CD14-positive monocyte (primary cell): Measurements from ENCODE around the gene WDR70. TPM values are rescaled to one million over a fixed set of nuclear protein-coding genes. Genes with fewer than 3 reads are reported as not detected.

Source experiments
- DNase-seq, 3 donors: peaks; one replicate each; pipeline ENCODE4 v3.0.0-alpha.2; 2011 to 2022
- H2AFZ ChIP-seq: 2 replicates; pipeline ENCODE4 v1.6.0; 2012; ENCODE audit warnings: mild to moderate bottlenecking, low read depth, low read length, inconsistent platforms; ENCODE audit not compliant: insufficient read depth, poor library complexity, severe bottlenecking
- H3K27ac ChIP-seq, 2 donors: 1 replicate in 1 of 2; 2 replicates in 1 of 2; pipeline ENCODE4 v1.5.1; 2012 to 2013; ENCODE audit warnings: low read length in 2 of 2, control low read depth in 1 of 2, inconsistent platforms in 1 of 2, low read depth in 1 of 2, mild to moderate bottlenecking in 1 of 2
- H3K27me3 ChIP-seq, 2 donors: one replicate each; pipeline versions ENCODE4 v1.6.0 to v1.6.1; 2011 to 2013; ENCODE audit warnings: low read length in 2 of 2; ENCODE audit not compliant: control insufficient read depth in 2 of 2, insufficient read depth in 2 of 2
- H3K36me3 ChIP-seq, 2 donors: replicated peaks in 1 of 2; 1 replicate in 1 of 2; 2 replicates in 1 of 2; pipeline versions ENCODE4 v1.5.1 to v1.6.1; 2012 to 2013; ENCODE audit warnings: low read length in 2 of 2, control low read depth in 1 of 2, inconsistent platforms in 1 of 2, mild to moderate bottlenecking in 1 of 2; ENCODE audit not compliant: insufficient read depth in 2 of 2, control insufficient read depth in 1 of 2
- H3K4me1 ChIP-seq, 2 donors: 1 replicate in 1 of 2; 2 replicates in 1 of 2; pipeline versions ENCODE4 v1.5.1 to v1.6.1; 2012 to 2013; ENCODE audit warnings: low read length in 2 of 2, control low read depth in 1 of 2, inconsistent platforms in 1 of 2, mild to moderate bottlenecking in 1 of 2, moderate library complexity in 1 of 2; ENCODE audit not compliant: insufficient read depth in 2 of 2, control insufficient read depth in 1 of 2
- H3K4me2 ChIP-seq: replicated peaks from 2 replicates; pipeline ENCODE3; 2012; ENCODE audit warnings: low read length, moderate library complexity, mild to moderate bottlenecking; ENCODE audit not compliant: poor library complexity, severe bottlenecking; ENCODE audit errors: extremely low read depth
- H3K4me3 ChIP-seq, 3 experiments: fragments of 200-600 bp in 1 of 3; sonication (generic) in 1 of 3; replicated peaks in 1 of 3; 1 replicate in 2 of 3; 2 replicates in 1 of 3; pipeline ENCODE4 v1.5.1; 2011 to 2013; ENCODE audit warnings: low read length in 3 of 3, mild to moderate bottlenecking in 3 of 3, control low read depth in 2 of 3, low read depth in 2 of 3, inconsistent platforms in 1 of 3, moderate library complexity in 1 of 3
- H3K79me2 ChIP-seq: 2 replicates; pipeline ENCODE4 v1.6.0; 2012; ENCODE audit warnings: mild to moderate bottlenecking, control low read depth, inconsistent platforms, low read length, moderate library complexity; ENCODE audit not compliant: insufficient read depth
- H3K9ac ChIP-seq: 2 replicates; pipeline ENCODE4 v1.6.0; 2017; ENCODE audit warnings: low read length, mild to moderate bottlenecking; ENCODE audit not compliant: insufficient read depth, poor library complexity, severe bottlenecking
- H3K9me3 ChIP-seq, 2 donors: replicated peaks in 1 of 2; 1 replicate in 1 of 2; 2 replicates in 1 of 2; pipeline versions ENCODE4 v1.5.1 to v1.6.1; 2012 to 2013; ENCODE audit warnings: low read length in 2 of 2, control low read depth in 1 of 2; ENCODE audit not compliant: control insufficient read depth in 1 of 2, insufficient read depth in 1 of 2
- H4K20me1 ChIP-seq: 2 replicates; pipeline ENCODE4 v1.6.0; 2012; ENCODE audit warnings: mild to moderate bottlenecking, low read length, control low read depth, moderate library complexity; ENCODE audit not compliant: insufficient read depth
- H3K27ac Mint-ChIP-seq, 7 donors: one replicate each; pipeline ENCODE4 v1.8.0; 2020; ENCODE audit warnings: mild to moderate bottlenecking in 7 of 7, mixed read lengths in 7 of 7, moderate library complexity in 6 of 7, inconsistent platforms in 2 of 7
- H3K27me3 Mint-ChIP-seq, 3 donors: one replicate each; pipeline ENCODE4 v1.8.0; 2021 to 2022; ENCODE audit warnings: low read depth in 3 of 3, mild to moderate bottlenecking in 3 of 3, mixed read lengths in 3 of 3, moderate library complexity in 3 of 3, inconsistent platforms in 1 of 3
- H3K36me3 Mint-ChIP-seq, 2 donors: one replicate each; pipeline ENCODE4 v1.8.0; 2020; ENCODE audit warnings: mixed read lengths in 2 of 2, inconsistent platforms in 1 of 2, mild to moderate bottlenecking in 1 of 2
- H3K4me1 Mint-ChIP-seq: one replicate; pipeline ENCODE4 v1.8.0; 2020; ENCODE audit warnings: mild to moderate bottlenecking, mixed read lengths
- H3K4me3 Mint-ChIP-seq, 2 donors: one replicate each; pipeline ENCODE4 v1.8.0; 2020; ENCODE audit warnings: mild to moderate bottlenecking in 2 of 2, mixed read lengths in 2 of 2, moderate library complexity in 1 of 2
- H3K9me3 Mint-ChIP-seq, 7 donors: one replicate each; pipeline ENCODE4 v1.8.0; 2020 to 2022; ENCODE audit warnings: mixed read lengths in 7 of 7, mild to moderate bottlenecking in 6 of 7, moderate library complexity in 6 of 7, inconsistent platforms in 2 of 7
- CTCF ChIP-seq: fragments of 200-600 bp; IDR thresholded peaks from one replicate; pipeline ENCODE4 v1.8.0; 2022; ENCODE audit warnings: antibody characterized with exemption, mild to moderate bottlenecking
- WGBS: methylation state at CpG from one replicate; pipeline ENCODE4 v1.1.5; 2013; ENCODE audit warnings: missing lambda C conversion rate; ENCODE audit not compliant: insufficient coverage; 5-methylcytosine and 5-hydroxymethylcytosine counted together
- intact Hi-C, 2 donors: fragments of 100-400 bp; cut with micrococcal nuclease; formaldehyde crosslinking; loops; one replicate each; pipeline versions ENCODE4 v1.15.0 to v1.15.1; 2023
- polyA plus RNA-seq, 3 donors: library from polyadenylated mRNA; depleted of rRNA in 1 of 3; unstranded in 2 of 3; stranded (reverse) in 1 of 3; fragments of 300-500 nt in 2 of 3; fragments of >200 nt in 1 of 3; fragmentation: Illumina TruSeq in 2 of 3; gene quantifications; 1 replicate in 2 of 3; 2 replicates in 1 of 3; pipeline ENCODE4 v1.2.3, GENCODE V29; 2012 to 2021

Gene WDR70
- polyA plus RNA-seq, 3 donors, result 13.1 to 21.0 (median 19.1) TPM

GRCh38 chr5:37604290-37604689 lies 225.2 kb downstream of the WDR70 start:
- Mint-ChIP-seq H3K4me1 (no peaks in the 10 kb centered on the region), H3K27ac (peak overlapping the region in 2 of 7 donors; percentile 43 to 46), H3K36me3 (peaks cover 25% of the 10 kb centered on the region in 2 donors), H3K9me3 (peaks cover 3 to 22% (median 16%) of the 10 kb centered on the region in 7 donors), H3K4me3 (no peak overlapping the region), H3K27me3 (peaks cover 0 to 1% (median under 1%) of the 10 kb centered on the region in 3 donors)
- H3K4me3 ChIP-seq, result no peak overlapping the region
- H3K4me2 ChIP-seq, result no peak overlapping the region
- no CpG with 5 or more reads among the region's 1 CpG for WGBS
- H3K27me3 ChIP-seq, result no peaks in the 10 kb centered on the region
- no peak for TF ChIP-seq CTCF
- H3K4me1 ChIP-seq, result no peaks in the 10 kb centered on the region
- no peaks in the 10 kb centered on the region for H3K79me2 ChIP-seq
- no peaks in the 10 kb centered on the region for H4K20me1 ChIP-seq
- intact Hi-C loops, result no loop called here
- peaks cover 3 to 12% of the 10 kb centered on the region in 2 donors for H3K36me3 ChIP-seq
- H3K9me3 ChIP-seq, result peaks cover 5% of the 10 kb centered on the region in 2 donors
- no peak overlapping the region for H3K9ac ChIP-seq
- H2AFZ ChIP-seq, result no peak overlapping the region
- H3K27ac ChIP-seq, result no peak overlapping the region
- no peak for DNase-seq

- no CpG with 5 or more reads among the region's 1 CpG for WGBS
- Histone ChIP-seq H3K4me2 (no peak overlapping the region), H3K36me3 (peaks cover 3 to 17% of the 10 kb centered on the region in 2 donors), H3K9me3 (no peaks in the 10 kb centered on the region), H4K20me1 (no peaks in the 10 kb centered on the region), H3K4me1 (no peaks in the 10 kb centered on the region), H3K79me2 (no peaks in the 10 kb centered on the region), H3K27ac (no peak overlapping the region), H2AFZ (no peak overlapping the region), H3K4me3 (no peak overlapping the region), H3K9ac (no peak overlapping the region), H3K27me3 (no peaks in the 10 kb centered on the region)
- DNase-seq, result no peak
- H3K9me3 Mint-ChIP-seq, result peaks cover 0 to 5% (median 3%) of the 10 kb centered on the region in 7 donors
- no peaks in the 10 kb centered on the region for H3K4me1 Mint-ChIP-seq
- H3K27ac Mint-ChIP-seq, result no peak overlapping the region
- intact Hi-C loops, result no loop called here
- peaks cover 0 to 2% (median 1%) of the 10 kb centered on the region in 3 donors for H3K27me3 Mint-ChIP-seq
- peaks cover 22 to 33% of the 10 kb centered on the region in 2 donors for H3K36me3 Mint-ChIP-seq
- H3K4me3 Mint-ChIP-seq, result no peak overlapping the region
- no peak for TF ChIP-seq CTCF
Measured at GRCh38 chr5:37606148-37606547, 227.0 kb downstream of the WDR70 start.
